SK-N-SH treated with all-trans-retinoic acid at 6 μM for 48 hours (cell line): Measurements from ENCODE around the gene XKR3.

Experiments
- ARNTL ChIP-seq: fragments of 450-650 bp; formaldehyde crosslinking; IDR thresholded peaks from 2 replicates; pipeline ENCODE4 v1.5.0; 2020; ENCODE audit warnings: low read depth, mild to moderate bottlenecking, moderate library complexity, borderline replicate concordance
- BACH2 ChIP-seq: fragments of 250-450 bp; sonication (Bioruptor Pico); IDR thresholded peaks from 2 replicates; pipeline ENCODE4 v1.9.0; 2021; ENCODE audit warnings: mild to moderate bottlenecking, borderline replicate concordance
- ESRRG ChIP-seq: fragments of 250-450 bp; sonication (Bioruptor Pico); IDR thresholded peaks from 2 replicates; pipeline ENCODE4 v1.6.1; 2021; ENCODE audit warnings: mild to moderate bottlenecking
- GLIS3 ChIP-seq: fragments of 250-450 bp; sonication (Bioruptor Pico); IDR thresholded peaks from 2 replicates; pipeline ENCODE4 v1.5.0; 2020; ENCODE audit warnings: mild to moderate bottlenecking, moderate library complexity
- ISL1 ChIP-seq: fragments of 250-450 bp; sonication (Bioruptor Pico); IDR thresholded peaks from 2 replicates; pipeline ENCODE4 v2.1.2; 2022; ENCODE audit warnings: mild to moderate bottlenecking, moderate library complexity
- PATZ1 ChIP-seq: fragments of 250-450 bp; sonication (Bioruptor Pico); IDR thresholded peaks from 2 replicates; pipeline ENCODE4 v1.8.0; 2020; ENCODE audit warnings: mild to moderate bottlenecking, moderate library complexity, borderline replicate concordance
- PPARA ChIP-seq: fragments of 250-450 bp; sonication (Bioruptor Pico); IDR thresholded peaks from 2 replicates; pipeline ENCODE4 v1.5.0; 2020; ENCODE audit warnings: mild to moderate bottlenecking, borderline replicate concordance
- RARB ChIP-seq: fragments of 250-450 bp; sonication (Bioruptor Pico); IDR thresholded peaks from 2 replicates; pipeline ENCODE4 v1.8.0; 2021; ENCODE audit warnings: mild to moderate bottlenecking, moderate library complexity
- ZC3H10 ChIP-seq: fragments of 250-450 bp; sonication (Bioruptor Pico); IDR thresholded peaks from 2 replicates; pipeline ENCODE4 v1.5.1; 2021; ENCODE audit warnings: mild to moderate bottlenecking, moderate library complexity
- TF ChIP-seq, protein P1 (sequence below): fragments of 250-450 bp; sonication (Bioruptor Pico); IDR thresholded peaks from 2 replicates; pipeline ENCODE4 v1.8.0; 2021; ENCODE audit warnings: low read depth, mild to moderate bottlenecking, moderate library complexity, borderline replicate concordance
- TF ChIP-seq, protein P2 (sequence below): fragments of 250-450 bp; sonication (Bioruptor Pico); IDR thresholded peaks from 2 replicates; pipeline ENCODE4 v1.5.0; 2020; ENCODE audit warnings: mild to moderate bottlenecking, moderate library complexity

DNA sequence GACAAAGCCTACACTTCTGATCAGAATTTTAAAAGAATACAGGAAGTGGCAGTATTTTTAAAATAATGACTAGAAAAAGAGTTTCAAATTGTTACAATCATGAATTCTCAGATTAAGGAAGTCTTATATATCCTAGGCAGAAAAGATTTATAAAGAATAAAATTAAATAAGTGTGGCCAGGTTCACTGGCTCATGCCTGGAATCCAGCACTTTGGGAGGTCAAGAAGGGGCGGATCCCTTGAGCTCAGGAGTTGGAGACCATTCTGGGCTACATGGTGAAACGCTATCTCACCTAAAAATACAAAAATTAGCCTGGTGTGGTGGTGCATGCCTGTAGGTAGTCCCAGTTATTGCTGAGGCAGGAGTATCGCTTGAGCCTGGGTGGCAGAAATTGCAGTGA, 24.1 kb downstream of the XKR3 start:
- TF ChIP-seq, protein P1, sequence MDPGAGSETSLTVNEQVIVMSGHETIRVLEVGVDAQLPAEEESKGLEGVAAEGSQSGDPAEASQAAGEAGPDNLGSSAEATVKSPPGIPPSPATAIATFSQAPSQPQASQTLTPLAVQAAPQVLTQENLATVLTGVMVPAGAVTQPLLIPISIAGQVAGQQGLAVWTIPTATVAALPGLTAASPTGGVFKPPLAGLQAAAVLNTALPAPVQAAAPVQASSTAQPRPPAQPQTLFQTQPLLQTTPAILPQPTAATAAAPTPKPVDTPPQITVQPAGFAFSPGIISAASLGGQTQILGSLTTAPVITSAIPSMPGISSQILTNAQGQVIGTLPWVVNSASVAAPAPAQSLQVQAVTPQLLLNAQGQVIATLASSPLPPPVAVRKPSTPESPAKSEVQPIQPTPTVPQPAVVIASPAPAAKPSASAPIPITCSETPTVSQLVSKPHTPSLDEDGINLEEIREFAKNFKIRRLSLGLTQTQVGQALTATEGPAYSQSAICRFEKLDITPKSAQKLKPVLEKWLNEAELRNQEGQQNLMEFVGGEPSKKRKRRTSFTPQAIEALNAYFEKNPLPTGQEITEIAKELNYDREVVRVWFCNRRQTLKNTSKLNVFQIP (CRISPR knock-in tag): no peak
- no peak for TF ChIP-seq RARB (CRISPR knock-in tag)
- no peak for TF ChIP-seq ISL1 (CRISPR knock-in tag)
- no peak for TF ChIP-seq ZC3H10 (CRISPR knock-in tag)
- TF ChIP-seq PATZ1 (CRISPR knock-in tag): no peak
- TF ChIP-seq BACH2: no peak
- no peak for TF ChIP-seq GLIS3 (CRISPR knock-in tag)
- no peak for TF ChIP-seq PPARA (CRISPR knock-in tag)
- TF ChIP-seq ARNTL (CRISPR knock-in tag): no peak
- TF ChIP-seq, protein P2, sequence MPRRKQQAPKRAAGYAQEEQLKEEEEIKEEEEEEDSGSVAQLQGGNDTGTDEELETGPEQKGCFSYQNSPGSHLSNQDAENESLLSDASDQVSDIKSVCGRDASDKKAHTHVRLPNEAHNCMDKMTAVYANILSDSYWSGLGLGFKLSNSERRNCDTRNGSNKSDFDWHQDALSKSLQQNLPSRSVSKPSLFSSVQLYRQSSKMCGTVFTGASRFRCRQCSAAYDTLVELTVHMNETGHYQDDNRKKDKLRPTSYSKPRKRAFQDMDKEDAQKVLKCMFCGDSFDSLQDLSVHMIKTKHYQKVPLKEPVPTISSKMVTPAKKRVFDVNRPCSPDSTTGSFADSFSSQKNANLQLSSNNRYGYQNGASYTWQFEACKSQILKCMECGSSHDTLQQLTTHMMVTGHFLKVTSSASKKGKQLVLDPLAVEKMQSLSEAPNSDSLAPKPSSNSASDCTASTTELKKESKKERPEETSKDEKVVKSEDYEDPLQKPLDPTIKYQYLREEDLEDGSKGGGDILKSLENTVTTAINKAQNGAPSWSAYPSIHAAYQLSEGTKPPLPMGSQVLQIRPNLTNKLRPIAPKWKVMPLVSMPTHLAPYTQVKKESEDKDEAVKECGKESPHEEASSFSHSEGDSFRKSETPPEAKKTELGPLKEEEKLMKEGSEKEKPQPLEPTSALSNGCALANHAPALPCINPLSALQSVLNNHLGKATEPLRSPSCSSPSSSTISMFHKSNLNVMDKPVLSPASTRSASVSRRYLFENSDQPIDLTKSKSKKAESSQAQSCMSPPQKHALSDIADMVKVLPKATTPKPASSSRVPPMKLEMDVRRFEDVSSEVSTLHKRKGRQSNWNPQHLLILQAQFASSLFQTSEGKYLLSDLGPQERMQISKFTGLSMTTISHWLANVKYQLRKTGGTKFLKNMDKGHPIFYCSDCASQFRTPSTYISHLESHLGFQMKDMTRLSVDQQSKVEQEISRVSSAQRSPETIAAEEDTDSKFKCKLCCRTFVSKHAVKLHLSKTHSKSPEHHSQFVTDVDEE (CRISPR knock-in tag): no peak
- no peak for TF ChIP-seq ESRRG
